Gastrocnemius medialis (tissue), 4 donors: ENCODE results near the gene NDOR1.
A peak's percentile ranks its signal among the peaks of the same experiment; 100 is the strongest.

Experiments
- CTCF ChIP-seq, 5 experiments: fragments of 450-650 bp in 3 of 5; fragments of 200-600 bp in 2 of 5; sonication (generic) in 2 of 5; IDR thresholded peaks in 4 of 5; conservative IDR thresholded peaks in 1 of 5; 1 replicate in 4 of 5; 2 replicates in 1 of 5; pipeline ENCODE4 v1.5.1; 2016 to 2019; ENCODE audit warnings: antibody characterized with exemption in 5 of 5, mild to moderate bottlenecking in 3 of 5, moderate library complexity in 3 of 5
- POLR2A ChIP-seq, 2 donors: fragments of 450-650 bp; IDR thresholded peaks; one replicate each; pipeline ENCODE4 v1.6.1; 2017; ENCODE audit warnings: antibody characterized with exemption in 2 of 2, mild to moderate bottlenecking in 2 of 2, moderate library complexity in 2 of 2

DNA sequence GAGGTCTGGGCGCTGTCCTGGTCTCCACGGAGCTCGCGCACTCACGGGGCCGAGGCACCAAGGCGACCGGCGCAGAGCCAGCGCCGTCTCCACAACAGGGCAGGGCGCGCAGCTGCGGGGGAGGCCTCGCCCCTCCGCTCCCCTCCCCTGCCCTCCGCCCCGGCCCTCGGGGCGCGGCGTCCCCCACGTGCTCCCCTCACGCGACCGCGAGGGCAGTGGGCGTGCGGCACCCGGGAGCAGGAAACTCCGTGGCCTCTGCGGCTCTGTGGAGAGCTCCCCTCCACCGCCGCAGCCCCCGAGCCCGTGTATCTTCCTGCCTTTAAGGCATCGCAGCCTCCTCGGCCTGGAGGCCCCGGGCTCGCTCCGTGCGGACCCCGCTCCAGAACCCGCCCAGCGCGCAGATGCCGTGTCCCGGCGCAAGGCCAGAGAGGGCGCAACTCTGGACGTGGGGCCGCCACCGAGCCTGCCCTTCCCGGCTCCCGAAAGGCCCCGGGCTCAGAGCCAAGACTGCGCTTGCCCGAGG lies 34.9 kb downstream of the NDOR1 start:
- TF ChIP-seq CTCF (IDR thresholded peaks at IDR 0.05 in 4 of 5, conservative IDR thresholded peaks at IDR 0.05 in 1 of 5) (peak in 2 of 5 experiments; percentile 9 to 16), POLR2A (IDR thresholded peaks at IDR 0.05) (peak in 1 of 2 donors; percentile 25)
